ENCODE data around the gene DENND2D. TPM values are rescaled to one million over a fixed set of nuclear protein-coding genes. Genes with fewer than 3 reads are reported as not detected.
A peak's percentile ranks its signal among the peaks of the same experiment; 100 is the strongest.

DENND2D gene
- total RNA-seq, 2 donors from 2014 or later = 62.4 to 126 TPM

DNA sequence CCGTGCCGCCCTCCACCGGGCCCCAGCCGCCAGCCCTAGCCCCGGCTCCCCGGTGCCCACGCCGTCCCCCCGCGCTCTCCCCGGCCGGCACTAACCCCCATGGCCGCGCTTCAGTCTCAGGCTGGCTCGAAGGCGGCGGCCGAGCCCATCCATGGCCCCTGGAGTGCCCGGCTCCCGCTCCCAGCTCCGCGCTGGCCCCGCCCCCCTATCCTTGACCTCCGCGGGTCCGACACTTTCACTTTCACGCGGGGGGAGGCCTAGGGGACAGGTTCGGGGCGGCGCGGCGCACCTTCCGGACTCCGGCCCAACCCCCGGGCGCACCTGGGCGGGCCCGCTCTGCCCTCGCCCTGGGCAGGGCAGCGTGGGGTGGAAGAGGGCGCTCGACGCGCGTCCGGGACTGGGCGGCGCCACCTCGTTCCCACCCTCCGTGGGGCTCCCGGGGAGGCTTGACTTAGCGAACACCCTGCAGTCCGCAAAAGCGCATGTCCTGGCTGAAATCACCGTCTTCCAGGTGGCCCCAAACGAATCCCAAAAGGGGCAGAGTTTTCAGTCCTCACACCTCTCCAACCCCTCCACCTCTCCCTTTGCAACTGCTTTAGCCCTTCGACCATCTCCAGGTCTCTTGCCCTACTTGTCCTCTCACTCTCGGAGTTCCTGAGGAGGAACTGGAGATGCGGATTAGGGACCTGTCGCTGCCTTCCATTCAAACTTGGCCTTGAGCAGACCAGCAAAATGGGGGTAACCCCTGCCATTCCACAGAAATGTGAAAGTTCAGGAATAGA is 3.9 kb upstream of the DENND2D start:
- Mint-ChIP-seq H3K4me1 (peaks cover 52% of the 10 kb centered on the region), H3K27me3 (no peaks in the 10 kb centered on the region), H3K4me3 (peak overlapping the region; percentile 98), H3K27ac (peak overlapping the region; percentile 98), H3K36me3 (ENCODE audit: low read depth) (peaks cover 2% of the 10 kb centered on the region)
- no peaks in the 10 kb centered on the region for H3K9me3 ChIP-seq (ENCODE audit: control insufficient read depth, low read length, poor library complexity, severe bottlenecking)
- peak; percentile 55 to 62 (median 60) for DNase-seq
- peak; percentile 80 for ATAC-seq

DNA sequence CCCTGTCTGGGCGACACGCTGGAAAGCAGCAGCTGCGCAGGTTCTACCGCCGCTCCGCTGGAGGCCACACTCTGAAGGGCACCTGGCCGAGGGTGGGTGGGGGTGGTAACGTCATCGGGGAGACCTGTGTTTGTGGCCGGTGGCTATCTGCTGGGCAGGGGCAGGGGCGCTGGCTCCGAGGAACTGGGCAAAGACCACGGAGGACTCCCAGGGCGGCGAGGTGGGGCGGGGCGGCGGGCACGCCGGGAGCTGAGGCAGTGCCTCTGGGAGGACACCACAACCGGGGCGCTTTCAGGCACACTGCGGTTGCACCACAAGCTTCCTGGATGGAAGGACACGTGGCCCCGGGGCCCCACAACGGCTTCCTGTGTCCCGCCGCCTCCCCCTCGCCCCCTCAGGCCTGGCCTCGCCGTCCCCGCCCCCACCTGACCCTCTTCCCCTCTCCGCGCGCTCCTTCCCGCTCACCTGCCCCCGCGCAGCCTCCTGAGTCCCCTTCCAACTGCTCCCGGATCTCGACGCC is 3.3 kb upstream of the DENND2D start:
- peaks cover 52% of the 10 kb centered on the region for H3K4me1 Mint-ChIP-seq
- H3K36me3 Mint-ChIP-seq (ENCODE audit: low read depth) = peaks cover 2% of the 10 kb centered on the region
- no peaks in the 10 kb centered on the region for H3K27me3 Mint-ChIP-seq
- ATAC-seq (peak; percentile 73), DNase-seq (peak; percentile 61 to 77 (median 75))
- peak overlapping the region; percentile 98 for H3K4me3 Mint-ChIP-seq
- peak overlapping the region; percentile 98 for H3K27ac Mint-ChIP-seq
- no peaks in the 10 kb centered on the region for H3K9me3 ChIP-seq (ENCODE audit: control insufficient read depth, low read length, poor library complexity, severe bottlenecking)

- no peaks in the 10 kb centered on the region for H3K9me3 ChIP-seq (ENCODE audit: control insufficient read depth, low read length, poor library complexity, severe bottlenecking)
- H3K4me1 Mint-ChIP-seq = peaks cover 48% of the 10 kb centered on the region
- ATAC-seq (no peak), DNase-seq (no peak)
- peak overlapping the region; percentile 98 for H3K27ac Mint-ChIP-seq
- H3K4me3 Mint-ChIP-seq = peak overlapping the region; percentile 98
- H3K27me3 Mint-ChIP-seq = no peaks in the 10 kb centered on the region
- H3K36me3 Mint-ChIP-seq (ENCODE audit: low read depth) = peaks cover 2% of the 10 kb centered on the region
These were observed 2.5 kb upstream of the DENND2D start for GRCh38 chr1:111202707-111203623.

DNA sequence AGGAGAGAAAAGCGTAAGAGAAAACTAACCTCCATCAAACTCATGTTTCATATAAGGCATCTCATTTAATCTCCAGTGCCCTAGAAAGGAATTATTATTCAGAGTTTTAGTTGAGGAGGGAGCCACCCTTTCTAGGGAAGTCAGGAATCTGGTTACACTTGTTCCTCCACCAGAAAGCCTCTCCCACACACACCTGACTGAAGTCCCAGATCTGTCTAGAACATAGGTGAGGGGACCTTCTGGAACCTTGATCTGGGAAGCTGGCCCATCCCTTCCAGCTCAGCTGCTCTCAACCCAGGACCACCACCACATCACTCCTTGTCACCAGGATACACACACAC is 1.9 kb upstream of the DENND2D start:
- H3K4me1 Mint-ChIP-seq = peaks cover 48% of the 10 kb centered on the region
- no peaks in the 10 kb centered on the region for H3K9me3 ChIP-seq (ENCODE audit: control insufficient read depth, low read length, poor library complexity, severe bottlenecking)
- H3K36me3 Mint-ChIP-seq (ENCODE audit: low read depth) = peaks cover 7% of the 10 kb centered on the region
- peak overlapping the region; percentile 98 for H3K4me3 Mint-ChIP-seq
- DNase-seq = no peak
- ATAC-seq = no peak
- peak overlapping the region; percentile 98 for H3K27ac Mint-ChIP-seq
- H3K27me3 Mint-ChIP-seq = no peaks in the 10 kb centered on the region

GRCh38 chr1:111201275-111202090 is 1.0 kb upstream of the DENND2D start:
- peak overlapping the region; percentile 98 for H3K27ac Mint-ChIP-seq
- no peak for DNase-seq
- peaks cover 14% of the 10 kb centered on the region for H3K36me3 Mint-ChIP-seq (ENCODE audit: low read depth)
- no peaks in the 10 kb centered on the region for H3K27me3 Mint-ChIP-seq
- peaks cover 53% of the 10 kb centered on the region for H3K4me1 Mint-ChIP-seq
- H3K4me3 Mint-ChIP-seq = peak overlapping the region; percentile 98
- no peak for ATAC-seq
- no peaks in the 10 kb centered on the region for H3K9me3 ChIP-seq (ENCODE audit: control insufficient read depth, low read length, poor library complexity, severe bottlenecking)

DNA sequence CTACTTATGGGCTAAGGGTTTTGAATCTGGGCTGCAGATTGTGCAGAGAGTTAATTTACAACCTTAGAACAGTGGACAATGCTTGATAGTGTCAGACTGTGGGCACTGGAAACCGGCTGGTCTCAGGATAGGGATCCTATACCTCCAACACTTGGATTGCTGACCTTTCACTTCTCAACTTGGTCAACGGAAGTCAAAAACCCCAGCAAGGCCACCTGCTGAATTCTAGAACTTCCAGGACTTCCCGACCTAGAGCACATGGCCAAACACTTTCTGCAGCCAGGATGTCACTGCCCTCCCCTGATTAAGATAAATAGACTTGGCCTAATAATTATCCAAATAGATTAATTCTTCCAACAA is 336 bp upstream of the DENND2D start:
- no peaks in the 10 kb centered on the region for H3K9me3 ChIP-seq (ENCODE audit: control insufficient read depth, low read length, poor library complexity, severe bottlenecking)
- H3K4me1 Mint-ChIP-seq = peaks cover 55% of the 10 kb centered on the region
- peak overlapping the region; percentile 98 for H3K4me3 Mint-ChIP-seq
- H3K27me3 Mint-ChIP-seq = no peaks in the 10 kb centered on the region
- DNase-seq (no peak), ATAC-seq (no peak)
- H3K36me3 Mint-ChIP-seq (ENCODE audit: low read depth) = peaks cover 18% of the 10 kb centered on the region
- H3K27ac Mint-ChIP-seq = peak overlapping the region; percentile 98

- no peak for DNase-seq
- peak overlapping the region; percentile 98 for H3K27ac Mint-ChIP-seq
- H3K9me3 ChIP-seq (ENCODE audit: control insufficient read depth, low read length, poor library complexity, severe bottlenecking) = no peaks in the 10 kb centered on the region
- peak overlapping the region; percentile 98 for H3K4me3 Mint-ChIP-seq
- H3K4me1 Mint-ChIP-seq = peaks cover 58% of the 10 kb centered on the region
- no peaks in the 10 kb centered on the region for H3K27me3 Mint-ChIP-seq
- H3K36me3 Mint-ChIP-seq (ENCODE audit: low read depth) = peaks cover 24% of the 10 kb centered on the region
- peak; percentile 26 for ATAC-seq
These were observed 1.1 kb downstream of the DENND2D start for GRCh38 chr1:111199329-111199728.

DNA sequence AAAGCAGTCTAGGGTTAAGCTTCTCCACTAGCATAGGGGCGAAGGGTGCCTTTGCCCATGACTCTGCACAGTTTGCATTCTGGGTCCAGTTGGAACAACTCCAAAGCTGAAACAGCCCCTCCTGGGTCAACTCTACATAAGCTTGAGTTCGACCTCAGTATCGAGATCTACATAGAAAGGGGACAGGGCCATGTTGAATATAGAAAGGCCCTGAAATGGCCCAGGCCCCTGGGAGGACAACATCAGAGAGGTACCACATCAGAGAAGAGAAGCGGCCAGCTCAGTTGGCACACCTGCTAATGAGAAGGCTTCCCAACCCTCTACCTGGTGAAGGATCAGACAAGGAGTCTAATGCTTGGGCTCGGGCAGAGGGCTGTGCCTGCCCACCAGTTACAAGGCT is 1.6 kb downstream of the DENND2D start:
- no peaks in the 10 kb centered on the region for H3K9me3 ChIP-seq (ENCODE audit: control insufficient read depth, low read length, poor library complexity, severe bottlenecking)
- H3K36me3 Mint-ChIP-seq (ENCODE audit: low read depth) = peaks cover 24% of the 10 kb centered on the region
- no peak for ATAC-seq
- DNase-seq = no peak
- H3K4me1 Mint-ChIP-seq = peaks cover 63% of the 10 kb centered on the region
- peak overlapping the region; percentile 98 for H3K4me3 Mint-ChIP-seq
- no peaks in the 10 kb centered on the region for H3K27me3 Mint-ChIP-seq
- H3K27ac Mint-ChIP-seq = peak overlapping the region; percentile 98

DNA sequence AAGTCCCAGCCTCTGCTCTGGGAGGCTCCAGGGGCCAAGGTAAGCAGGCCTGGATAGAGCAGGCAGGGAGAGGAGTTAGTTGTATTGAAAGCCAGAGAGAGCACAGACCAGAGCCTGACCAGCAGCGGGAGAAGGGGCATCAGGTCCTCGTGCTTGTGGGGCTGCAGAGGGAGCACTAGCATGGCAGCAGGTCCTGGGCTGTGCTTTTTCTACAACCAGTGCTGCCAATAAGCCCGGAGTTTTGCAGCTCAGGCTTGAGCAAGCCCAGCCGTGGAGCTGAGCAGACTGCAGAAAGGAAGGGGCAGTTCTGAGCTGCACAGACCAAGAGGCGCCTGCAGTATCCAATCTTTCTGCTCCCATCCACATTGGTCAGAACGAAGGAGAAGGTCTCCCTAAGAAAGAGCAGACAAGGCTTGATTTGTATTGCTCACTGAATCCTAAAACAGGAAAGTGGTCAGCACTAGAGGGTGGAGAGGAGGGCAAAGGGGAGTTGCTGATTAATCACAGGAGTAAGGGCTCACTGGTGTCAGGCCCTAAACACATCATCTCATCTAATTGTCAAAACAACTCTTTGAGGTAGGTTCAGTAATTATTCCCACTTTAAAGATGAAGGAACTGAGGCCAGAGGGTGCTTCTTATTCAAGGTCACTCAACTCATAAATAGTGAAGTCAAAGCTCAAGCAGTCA is 2.7 kb downstream of the DENND2D start:
- peaks cover 70% of the 10 kb centered on the region for H3K4me1 Mint-ChIP-seq
- H3K9me3 ChIP-seq (ENCODE audit: control insufficient read depth, low read length, poor library complexity, severe bottlenecking) = no peaks in the 10 kb centered on the region
- peaks cover 31% of the 10 kb centered on the region for H3K36me3 Mint-ChIP-seq (ENCODE audit: low read depth)
- peak overlapping the region; percentile 98 for H3K27ac Mint-ChIP-seq
- peak; percentile 50 for ATAC-seq
- DNase-seq = peak in 2 of 3 donors; percentile 42 to 53
- H3K4me3 Mint-ChIP-seq = peak overlapping the region; percentile 98
- no peaks in the 10 kb centered on the region for H3K27me3 Mint-ChIP-seq

DNA sequence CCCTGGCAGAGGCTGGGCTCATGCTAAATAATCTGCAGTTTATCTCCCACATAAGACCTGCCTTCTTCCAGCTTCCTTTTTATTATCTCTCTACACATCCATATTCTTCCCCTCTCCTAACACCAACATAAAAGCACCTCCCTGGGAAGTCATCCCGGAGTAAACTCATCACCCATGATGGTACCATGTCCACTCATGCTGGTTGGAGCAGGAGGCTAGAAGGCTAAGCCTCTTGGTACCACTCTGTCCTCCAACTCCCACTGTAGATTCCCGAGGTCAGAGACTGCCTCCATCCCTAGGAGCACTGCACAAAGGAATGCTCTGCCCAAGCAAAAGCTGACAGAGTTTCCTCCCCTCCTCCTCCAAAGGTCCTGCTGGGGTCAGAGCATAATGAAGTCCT is 4.2 kb downstream of the DENND2D start:
- ATAC-seq (no peak), DNase-seq (no peak)
- Mint-ChIP-seq H3K4me3 (peak overlapping the region; percentile 98), H3K27me3 (no peaks in the 10 kb centered on the region), H3K4me1 (peaks cover 77% of the 10 kb centered on the region), H3K27ac (peak overlapping the region; percentile 98), H3K36me3 (ENCODE audit: low read depth) (peaks cover 31% of the 10 kb centered on the region)
- no peaks in the 10 kb centered on the region for H3K9me3 ChIP-seq (ENCODE audit: control insufficient read depth, low read length, poor library complexity, severe bottlenecking)

GRCh38 chr1:111195002-111195684 is 5.3 kb downstream of the DENND2D start:
- DNase-seq (no peak), ATAC-seq (no peak)
- peaks cover 80% of the 10 kb centered on the region for H3K4me1 Mint-ChIP-seq
- peak overlapping the region; percentile 98 for H3K27ac Mint-ChIP-seq
- peaks cover 33% of the 10 kb centered on the region for H3K36me3 Mint-ChIP-seq (ENCODE audit: low read depth)
- no peaks in the 10 kb centered on the region for H3K9me3 ChIP-seq (ENCODE audit: control insufficient read depth, low read length, poor library complexity, severe bottlenecking)
- H3K4me3 Mint-ChIP-seq = peak overlapping the region; percentile 98
- H3K27me3 Mint-ChIP-seq = no peaks in the 10 kb centered on the region
